NOMO-1 treated with DMSO at 0.1 percent for 48 hours (cell line): Measurements from ENCODE around the gene FIGLA.
A peak's percentile ranks its signal among the peaks of the same experiment; 100 is the strongest.

Source experiments
- DNase-seq: peaks from one replicate; lab custom pipeline; 2025; ENCODE audit not compliant: unreplicated experiment; lab: John Stamatoyannopoulos, UW

The FIGLA gene

DNA sequence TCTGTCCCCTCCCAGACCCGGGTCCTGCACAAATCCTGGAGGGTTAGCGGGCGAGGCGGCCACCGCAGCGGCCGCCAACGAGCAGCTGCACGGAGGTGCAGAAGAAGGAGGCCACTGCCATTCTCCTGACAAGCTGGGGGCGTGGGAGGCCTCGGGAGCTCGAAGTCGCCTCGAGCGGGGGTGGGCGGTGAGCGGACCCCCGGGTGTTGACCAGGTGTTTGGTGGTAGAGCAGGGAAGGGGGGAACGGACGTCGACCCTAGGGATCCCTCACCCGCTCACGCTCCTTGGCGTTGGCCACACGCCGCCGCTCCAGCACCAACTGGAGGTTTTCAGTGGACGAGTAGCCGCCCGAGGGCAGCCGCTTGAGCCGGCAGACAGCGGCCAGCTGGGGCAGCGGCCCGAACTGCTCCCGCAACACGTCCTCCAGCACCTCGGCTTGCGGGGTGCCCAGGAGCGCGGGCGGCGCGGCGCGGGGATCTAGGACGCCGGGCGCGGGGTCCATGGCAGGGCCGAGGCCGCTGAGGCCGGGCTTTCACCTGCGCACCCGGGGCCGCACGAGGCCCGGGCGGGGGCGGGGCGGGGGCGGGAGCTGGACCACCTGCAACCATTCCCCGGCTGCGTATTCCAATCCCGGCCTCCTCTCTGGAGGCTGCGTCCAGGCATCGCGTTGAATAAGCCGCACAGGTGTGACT lies at the start of gene FIGLA:
Gene FIGLA (minus strand): TSS at position 508 of the 693 bp plus-strand sequence. CDS start 5 bp downstream, at position 503.
- no peak for DNase-seq

DNA sequence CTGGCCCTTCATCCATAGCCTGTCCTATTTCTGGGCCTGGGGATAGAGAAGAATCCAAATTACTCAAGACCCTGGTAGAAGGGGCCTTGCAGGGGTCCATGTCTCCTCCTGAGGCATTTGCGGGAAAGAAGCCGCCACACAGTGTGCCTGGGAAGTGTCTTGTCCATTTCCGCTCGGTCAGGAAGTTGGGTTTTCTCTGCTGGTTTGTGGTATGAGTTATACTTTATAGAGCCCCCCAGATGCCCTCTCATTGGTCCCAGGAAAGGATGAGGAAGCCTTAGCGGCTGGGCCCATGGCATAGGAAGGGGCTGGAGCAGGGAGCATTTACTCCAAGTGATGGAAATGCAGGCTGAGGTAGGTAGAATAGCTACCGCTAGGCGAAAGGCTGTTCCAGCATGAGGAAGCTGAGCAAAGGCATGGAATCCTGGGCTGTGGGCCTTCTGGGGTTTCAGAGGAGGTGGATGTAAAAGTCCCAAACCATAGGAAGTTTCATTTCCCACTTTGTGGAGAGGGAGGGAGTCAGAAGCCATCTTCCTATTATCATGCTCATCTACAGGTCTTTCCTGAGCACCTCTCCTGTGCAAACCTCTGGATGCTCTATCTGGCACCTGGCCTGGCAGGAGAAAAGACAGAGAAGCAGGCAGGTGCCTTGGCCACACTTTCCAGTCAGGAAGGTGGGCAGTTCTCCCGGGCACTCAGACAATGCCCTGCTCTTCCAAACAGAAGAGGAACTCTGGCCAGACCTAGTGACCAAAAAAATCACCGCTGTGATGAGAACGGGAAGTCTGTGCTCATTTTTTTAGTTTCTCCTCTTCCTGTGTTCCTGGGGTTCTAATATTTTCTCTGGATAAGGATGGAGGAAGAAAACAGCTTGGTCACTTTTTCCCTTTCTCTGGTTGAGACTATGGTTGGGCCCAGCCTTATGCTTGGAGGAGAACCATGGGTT lies 47.8 kb upstream of the FIGLA start:
- DNase-seq: no peak

- no peak for DNase-seq
Observed at GRCh38 chr2:70835643-70836042, 45.2 kb upstream of the FIGLA start, which contains the start of gene CD207. Gene CD207 (minus strand): TSS chr2:70835816. CDS start chr2:70835776, 40 bp downstream.

DNA sequence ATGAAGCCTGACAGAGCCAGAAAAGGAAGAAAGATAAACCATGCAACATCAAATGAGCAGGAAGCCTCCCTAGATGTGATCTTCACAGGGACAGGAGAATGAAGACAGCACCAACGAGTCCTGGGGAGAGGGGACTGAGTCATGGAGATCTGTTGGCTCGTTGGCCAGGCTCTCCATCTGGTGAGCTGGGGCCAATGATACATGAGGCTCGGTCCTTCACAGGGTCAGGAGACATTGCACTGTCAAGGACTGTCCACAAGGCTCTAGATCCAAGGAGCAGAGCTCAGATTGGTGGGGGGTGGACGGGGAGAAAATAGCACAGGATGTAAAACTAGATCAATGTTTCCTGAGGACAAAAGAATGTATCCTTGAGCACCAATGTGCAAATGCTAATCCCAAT lies 44.4 kb upstream of the FIGLA start:
- DNase-seq: no peak

GRCh38 chr2:70834106-70834505 lies 43.7 kb upstream of the FIGLA start:
- no peak for DNase-seq

GRCh38 chr2:70833246-70833645 lies 42.8 kb upstream of the FIGLA start:
- DNase-seq: no peak

GRCh38 chr2:70832386-70832785 lies 41.9 kb upstream of the FIGLA start:
- peak; percentile 18 for DNase-seq

DNA sequence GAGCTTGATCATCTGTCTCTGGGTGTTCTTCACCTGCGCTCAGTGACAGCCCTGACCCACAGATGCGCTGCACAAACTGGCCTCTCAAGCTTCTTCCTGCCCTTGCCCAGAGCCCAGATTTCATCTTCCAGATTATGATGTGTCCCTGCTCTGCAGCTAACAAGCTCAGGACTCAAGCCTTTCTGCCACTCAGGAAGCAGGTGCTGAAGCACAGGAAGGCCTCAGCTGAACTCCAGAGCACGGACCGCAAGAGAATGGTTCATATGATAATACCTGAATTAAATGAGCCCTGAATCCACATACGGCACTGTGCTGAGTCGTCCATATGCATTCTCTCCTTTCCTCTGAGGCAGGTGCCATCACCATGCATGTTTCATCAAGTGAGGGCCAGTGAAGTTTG lies 41.4 kb upstream of the FIGLA start:
- DNase-seq: no peak

GRCh38 chr2:70830366-70830765 lies 39.9 kb upstream of the FIGLA start:
- no peak for DNase-seq

DNA sequence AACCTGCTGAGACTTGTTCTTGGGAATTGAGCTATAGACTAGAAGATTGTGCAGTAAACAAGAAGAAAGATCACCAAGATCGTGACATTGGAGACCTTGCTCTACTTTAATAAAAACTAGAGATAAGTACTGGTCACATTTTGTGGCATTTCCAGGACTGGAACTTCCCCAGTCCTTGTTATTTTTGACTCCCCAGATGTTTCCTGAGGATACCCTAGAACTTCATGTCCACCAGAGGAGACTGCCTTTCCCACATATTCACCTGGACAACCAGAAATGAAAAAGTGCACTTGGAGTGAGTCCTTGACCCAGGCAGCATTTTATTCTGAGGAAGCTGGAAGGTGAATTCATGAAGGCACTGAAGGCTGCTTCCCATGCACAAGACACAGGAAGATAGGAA lies 39.5 kb upstream of the FIGLA start:
- DNase-seq: no peak

- DNase-seq: no peak
Observed at GRCh38 chr2:70828914-70829824, 38.7 kb upstream of the FIGLA start.

DNA sequence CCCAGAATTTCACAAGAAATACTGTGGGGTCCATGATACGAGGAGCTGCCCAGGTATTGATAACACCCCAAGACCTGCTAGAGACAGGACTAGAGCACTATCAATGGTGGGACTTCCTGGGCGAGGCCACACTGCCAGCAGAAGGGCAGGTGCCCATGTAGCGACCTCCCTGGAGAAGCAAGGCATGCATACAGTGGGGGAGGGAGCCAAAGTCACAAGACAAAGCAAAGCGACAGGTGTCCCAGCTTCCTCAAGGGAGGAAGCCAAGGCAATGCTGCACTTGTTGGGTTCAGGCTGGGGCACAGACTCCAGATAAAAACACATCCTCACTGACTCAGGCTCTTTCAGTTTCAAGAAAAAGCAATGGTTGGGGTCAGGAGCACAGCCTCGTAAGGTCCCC lies 37.7 kb upstream of the FIGLA start:
- no peak for DNase-seq

DNA sequence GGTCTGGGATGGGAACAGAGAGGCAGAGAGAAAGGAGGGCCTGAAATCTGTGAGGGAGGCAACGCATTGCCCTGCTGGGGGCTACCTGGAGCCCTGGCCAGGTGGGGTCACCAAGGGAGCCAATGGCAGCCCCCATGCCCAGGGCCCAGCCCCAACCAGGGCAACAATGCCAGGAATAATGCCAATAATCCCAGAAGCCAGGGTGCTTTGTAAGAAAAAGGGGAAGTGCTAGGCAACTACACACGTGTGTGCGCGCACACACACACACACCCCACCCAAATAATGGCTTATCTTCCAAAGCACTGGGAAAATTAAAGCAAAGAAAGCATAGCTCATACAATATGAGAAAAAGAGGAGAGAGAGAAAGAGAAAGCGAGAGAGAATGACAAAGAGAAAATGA lies 36.9 kb upstream of the FIGLA start:
- peak; percentile 10 for DNase-seq

DNA sequence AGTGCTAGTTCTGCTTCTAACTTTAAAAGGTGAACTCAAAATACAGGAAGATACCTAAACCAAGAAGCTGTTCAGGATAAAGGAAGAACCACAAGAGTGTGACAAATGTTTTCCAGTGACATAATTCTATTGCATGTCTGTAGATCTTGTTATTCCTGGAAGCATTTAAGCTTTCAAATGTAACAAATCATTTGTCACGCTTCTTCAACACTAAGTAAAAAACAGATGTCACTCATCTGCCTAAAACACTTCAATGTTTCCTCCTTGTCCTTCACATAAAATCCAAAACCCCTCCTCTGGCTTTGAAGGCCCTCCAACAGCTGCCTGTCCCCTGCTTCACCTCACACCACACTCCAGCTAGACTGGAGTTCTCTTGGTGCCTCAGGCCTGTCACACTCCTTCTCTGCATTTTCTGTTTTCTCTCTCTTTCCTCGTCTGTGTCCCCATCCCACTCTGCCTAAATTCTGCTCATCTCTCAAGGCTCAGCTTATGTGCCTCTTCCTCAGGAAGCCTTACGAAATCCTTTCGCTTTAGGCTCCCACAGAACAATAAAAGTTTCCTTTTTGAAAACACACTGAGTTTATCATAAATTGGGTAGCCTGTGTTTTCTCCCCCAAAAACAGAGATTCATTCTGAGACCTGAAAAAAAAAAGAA lies 36.4 kb upstream of the FIGLA start:
- DNase-seq: peak; percentile 43

- no peak for DNase-seq
Observed at GRCh38 chr2:70823249-70823648, 32.8 kb upstream of the FIGLA start.

DNA sequence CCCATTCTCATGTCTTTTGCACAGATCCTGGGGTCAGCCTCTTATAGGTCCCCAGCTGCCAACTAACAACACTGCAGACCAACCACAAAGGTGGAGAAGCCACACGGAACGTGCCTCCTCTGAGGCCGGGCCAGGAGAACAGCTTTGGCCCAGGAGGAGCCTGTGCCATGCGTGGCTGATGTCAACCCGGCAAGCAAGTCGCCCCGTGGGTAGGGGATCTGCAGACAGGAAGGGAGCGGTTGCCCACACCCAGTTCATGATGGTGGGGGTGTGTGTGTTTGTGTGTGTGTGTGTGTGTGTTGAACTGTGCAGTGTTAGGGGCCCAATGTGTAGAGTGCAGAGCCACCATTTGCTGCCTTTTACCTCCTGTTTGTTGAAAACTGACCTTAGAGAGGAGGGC lies 32.4 kb upstream of the FIGLA start:
- no peak for DNase-seq

- DNase-seq: no peak
Observed at GRCh38 chr2:70820499-70820898, 30.1 kb upstream of the FIGLA start, which contains the start of gene CLEC4F. Gene CLEC4F (minus strand): TSS chr2:70820599. CDS start chr2:70820523, 76 bp downstream.

DNA sequence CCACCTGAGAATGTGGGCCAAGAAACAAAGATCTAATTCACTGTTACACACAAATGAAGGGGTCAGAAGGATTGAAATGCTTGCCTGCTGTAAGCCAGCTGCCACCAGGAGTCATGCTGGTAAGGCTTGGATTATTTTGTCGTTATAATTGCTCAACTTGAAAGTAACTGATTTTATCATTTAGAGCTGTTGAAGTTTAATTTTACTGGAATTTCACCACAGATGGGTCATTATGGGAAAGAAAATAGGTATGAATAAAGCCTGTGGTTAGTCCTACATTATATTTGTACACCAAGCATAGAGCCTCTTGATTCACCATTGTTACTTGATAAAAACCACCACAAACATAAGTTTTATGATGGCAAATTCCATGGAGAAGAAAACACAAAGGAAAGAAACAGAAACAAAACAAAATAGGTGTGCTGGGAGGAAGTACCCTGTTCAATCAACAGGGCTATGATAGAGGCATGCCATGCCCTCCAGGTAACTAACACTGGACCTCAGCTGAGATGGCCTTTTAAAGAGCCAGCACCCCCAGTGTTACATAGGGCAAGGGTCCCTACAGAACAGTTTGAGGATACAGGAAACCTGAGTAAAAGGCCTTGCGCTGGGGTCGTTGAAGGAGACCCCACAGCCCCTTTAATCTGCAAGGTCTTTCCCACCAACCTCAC lies 27.0 kb upstream of the FIGLA start:
- DNase-seq: peak; percentile 26

GRCh38 chr2:70816726-70817125 lies 26.3 kb upstream of the FIGLA start:
- no peak for DNase-seq
